ENCODE results near the gene CACNA1S. TPM values are rescaled to one million over a fixed set of nuclear protein-coding genes. Genes with fewer than 3 reads are reported as not detected.
A peak's percentile ranks its signal among the peaks of the same experiment; 100 is the strongest.

CACNA1S gene
- not detected for total RNA-seq

GRCh38 chr1:201112173-201112731 lies at the start of gene CACNA1S:
CACNA1S (minus strand) TSS chr1:201112426; CDS start chr1:201112339, 87 bp downstream.
- POLR2A ChIA-PET, result no interaction called here
- H3K27me3 Mint-ChIP-seq, result no peaks in the 10 kb centered on the region
- no peaks in the 10 kb centered on the region for H3K9me3 Mint-ChIP-seq (ENCODE audit: low read depth)
- no peak within 1 kb of the TSS for H3K4me3 Mint-ChIP-seq
- no peaks in the 10 kb centered on the region for H3K36me3 Mint-ChIP-seq (ENCODE audit: low read depth)
- intact Hi-C loops (cut with DNase I, micrococcal nuclease), result no loop called here
- DNase-seq (no peak), ATAC-seq (no peak)
- CTCF ChIA-PET, result no interaction called here
- H3K27ac Mint-ChIP-seq, result no peak within 1 kb of the TSS
- H3K4me1 Mint-ChIP-seq, result peaks cover 2% of the 10 kb centered on the region

- ChIA-PET CTCF (interaction anchor here (0.7 to 1.7 kb wide), 3 partner anchors 8 to 115 kb away, joined by 3 to 8 read pairs (median 4); no protein-coding TSS in a partner anchor), POLR2A (no interaction called here)
- Mint-ChIP-seq H3K27me3 (peaks cover 6% of the 10 kb centered on the region), H3K27ac (no peak overlapping the region), H3K9me3 (ENCODE audit: low read depth) (no peaks in the 10 kb centered on the region), H3K4me3 (no peak overlapping the region), H3K36me3 (ENCODE audit: low read depth) (no peaks in the 10 kb centered on the region), H3K4me1 (peaks cover 13% of the 10 kb centered on the region)
- intact Hi-C loops (cut with DNase I, micrococcal nuclease), result no loop called here
- DNase-seq, result no peak
- ATAC-seq, result no peak
Measured at GRCh38 chr1:201157949-201158348, 45.7 kb upstream of the CACNA1S start.

DNA sequence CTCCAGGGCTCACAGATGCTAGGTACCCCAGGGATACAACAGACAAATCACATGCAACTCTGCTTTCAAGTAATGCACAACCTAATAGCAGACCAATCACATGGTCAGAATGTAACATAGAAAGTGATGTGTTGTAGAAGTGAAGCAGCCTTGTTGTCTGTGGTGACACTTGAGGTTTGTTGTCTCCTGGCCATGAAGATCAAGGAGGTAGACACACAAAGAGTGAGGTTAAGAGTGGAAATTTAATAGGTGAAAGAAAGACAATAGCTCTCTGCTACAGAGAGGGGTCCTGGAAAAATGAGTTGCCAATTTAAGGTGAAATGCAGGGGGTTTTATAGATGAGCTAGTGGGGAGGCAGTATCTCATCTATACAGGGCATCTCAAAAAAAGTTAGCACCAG lies 44.6 kb upstream of the CACNA1S start:
- peaks cover 18% of the 10 kb centered on the region for H3K4me1 Mint-ChIP-seq
- intact Hi-C loops (cut with DNase I, micrococcal nuclease), result no loop called here
- no peak overlapping the region for H3K4me3 Mint-ChIP-seq
- H3K36me3 Mint-ChIP-seq (ENCODE audit: low read depth), result no peaks in the 10 kb centered on the region
- ChIA-PET POLR2A (no interaction called here), CTCF (interaction anchor here (0.7 to 0.9 kb wide), 2 partner anchors 14 to 155 kb away, joined by 3 to 7 read pairs; no protein-coding TSS in a partner anchor)
- no peaks in the 10 kb centered on the region for H3K9me3 Mint-ChIP-seq (ENCODE audit: low read depth)
- no peak overlapping the region for H3K27ac Mint-ChIP-seq
- DNase-seq (no peak), ATAC-seq (no peak)
- H3K27me3 Mint-ChIP-seq, result peaks cover 6% of the 10 kb centered on the region

- Mint-ChIP-seq H3K9me3 (ENCODE audit: low read depth) (no peaks in the 10 kb centered on the region), H3K36me3 (ENCODE audit: low read depth) (no peaks in the 10 kb centered on the region), H3K4me3 (no peak overlapping the region), H3K4me1 (peaks cover 18% of the 10 kb centered on the region), H3K27ac (no peak overlapping the region), H3K27me3 (peaks cover 6% of the 10 kb centered on the region)
- intact Hi-C loops (cut with DNase I, micrococcal nuclease), result no loop called here
- ChIA-PET POLR2A (no interaction called here), CTCF (interaction anchor here (4.5 kb wide), 1 partner anchor 14 kb away, joined by 34 read pairs; no protein-coding TSS in a partner anchor)
- DNase-seq (no peak), ATAC-seq (no peak)
Measured at GRCh38 chr1:201156346-201156745, 44.1 kb upstream of the CACNA1S start.

DNA sequence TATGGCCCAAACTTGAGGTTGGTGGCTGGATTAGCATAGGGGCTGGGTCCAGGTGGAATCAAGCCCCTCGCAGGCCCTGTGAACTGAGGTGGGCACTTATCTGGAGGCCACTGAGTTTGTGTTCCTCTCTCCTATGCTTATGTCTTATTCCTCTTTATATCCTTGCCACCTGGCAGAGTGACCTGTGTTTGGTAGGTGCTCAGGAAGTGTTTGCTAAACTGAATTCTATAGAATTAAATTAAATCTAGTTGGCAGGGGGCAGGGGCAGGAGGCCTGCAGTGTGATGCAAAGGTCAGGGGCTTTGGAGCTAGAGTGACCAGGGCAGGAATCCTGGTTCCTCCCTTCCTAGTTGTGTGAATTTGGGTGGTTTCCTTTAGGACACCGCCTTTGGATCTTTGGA lies 43.1 kb upstream of the CACNA1S start:
- ChIA-PET CTCF (interaction anchor here (0.7 to 4.5 kb wide), 2 partner anchors 9 to 15 kb away, joined by 3 to 34 read pairs; no protein-coding TSS in a partner anchor), POLR2A (interaction anchor here (1.9 kb wide), 1 partner anchor 15 kb away, joined by 20 read pairs; no protein-coding TSS in a partner anchor)
- Mint-ChIP-seq H3K36me3 (ENCODE audit: low read depth) (peaks cover 4% of the 10 kb centered on the region), H3K4me1 (peaks cover 18% of the 10 kb centered on the region), H3K27ac (no peak overlapping the region), H3K27me3 (peaks cover 4% of the 10 kb centered on the region), H3K9me3 (ENCODE audit: low read depth) (no peaks in the 10 kb centered on the region), H3K4me3 (no peak overlapping the region)
- DNase-seq (no peak), ATAC-seq (no peak)
- intact Hi-C loops (cut with DNase I, micrococcal nuclease), result no loop called here

GRCh38 chr1:201154389-201155165 lies 42.4 kb upstream of the CACNA1S start, which contains the start of gene TMEM9:
TMEM9 (minus strand) TSS chr1:201154474; CDS start chr1:201153923, 551 bp downstream.
- H3K36me3 Mint-ChIP-seq (ENCODE audit: low read depth), result peaks cover 4% of the 10 kb centered on the region
- H3K27me3 Mint-ChIP-seq, result peaks cover 4% of the 10 kb centered on the region
- H3K4me3 Mint-ChIP-seq, result peak within 1 kb of the TSS; percentile 78
- peak; percentile 99 for DNase-seq
- peak; percentile 96 for ATAC-seq
- H3K4me1 Mint-ChIP-seq, result peaks cover 18% of the 10 kb centered on the region
- H3K9me3 Mint-ChIP-seq (ENCODE audit: low read depth), result no peaks in the 10 kb centered on the region
- CTCF ChIA-PET, result interaction anchor here (0.7 to 4.5 kb wide), 6 partner anchors 10 to 68 kb away, joined by 3 to 34 read pairs (median 4); no protein-coding TSS in a partner anchor
- intact Hi-C loops (cut with DNase I, micrococcal nuclease), result loop anchor here (1.0 kb wide), 6 partner anchors 16 to 801 kb away; partner anchors contain the start of genes CSRP1 (in 1 of the 2), KIF14 (in 1 of the 2) and TIMM17A (in 1 of the 2)
- H3K27ac Mint-ChIP-seq, result peak within 1 kb of the TSS; percentile 85
- POLR2A ChIA-PET, result interaction anchor here (0.6 to 1.9 kb wide), 3 partner anchors 16 to 533 kb away, joined by 3 to 20 read pairs (median 6); no protein-coding TSS in a partner anchor

- Mint-ChIP-seq H3K4me1 (peaks cover 18% of the 10 kb centered on the region), H3K4me3 (peak overlapping the region; percentile 78), H3K27ac (peak overlapping the region; percentile 85), H3K27me3 (peaks cover 2% of the 10 kb centered on the region), H3K9me3 (ENCODE audit: low read depth) (no peaks in the 10 kb centered on the region), H3K36me3 (ENCODE audit: low read depth) (peaks cover 4% of the 10 kb centered on the region)
- DNase-seq (no peak), ATAC-seq (peak; percentile 79)
- ChIA-PET POLR2A (interaction anchor here (0.6 to 1.9 kb wide), 4 partner anchors 17 to 532 kb away, joined by 3 to 20 read pairs (median 4); no protein-coding TSS in a partner anchor), CTCF (interaction anchor here (0.8 to 4.5 kb wide), 5 partner anchors 17 to 69 kb away, joined by 3 to 34 read pairs (median 4); no protein-coding TSS in a partner anchor)
- intact Hi-C loops (cut with DNase I, micrococcal nuclease), result loop anchor here (1.0 kb wide), 6 partner anchors 17 to 802 kb away; partner anchors contain the start of genes CSRP1 (in 1 of the 2), KIF14 (in 1 of the 2) and TIMM17A (in 1 of the 2)
Measured at GRCh38 chr1:201153474-201154388, 41.5 kb upstream of the CACNA1S start.

GRCh38 chr1:201149400-201149799 lies 37.2 kb upstream of the CACNA1S start:
- peaks cover 14% of the 10 kb centered on the region for H3K4me1 Mint-ChIP-seq
- ChIA-PET POLR2A (no interaction called here), CTCF (interaction anchor here (0.6 to 1.9 kb wide), 8 partner anchors 9 to 672 kb away, joined by 3 to 8 read pairs (median 4); no protein-coding TSS in a partner anchor)
- no peak overlapping the region for H3K4me3 Mint-ChIP-seq
- ATAC-seq (no peak), DNase-seq (peak; percentile 15)
- no peaks in the 10 kb centered on the region for H3K27me3 Mint-ChIP-seq
- peaks cover 8% of the 10 kb centered on the region for H3K36me3 Mint-ChIP-seq (ENCODE audit: low read depth)
- intact Hi-C loops (cut with DNase I, micrococcal nuclease), result loop anchor here (1.0 kb wide), 1 partner anchor 74 kb away; no protein-coding TSS in a partner anchor
- no peaks in the 10 kb centered on the region for H3K9me3 Mint-ChIP-seq (ENCODE audit: low read depth)
- H3K27ac Mint-ChIP-seq, result no peak overlapping the region

GRCh38 chr1:201147396-201148015 lies 35.3 kb upstream of the CACNA1S start:
- ChIA-PET POLR2A (no interaction called here), CTCF (no interaction called here)
- no peaks in the 10 kb centered on the region for H3K9me3 Mint-ChIP-seq (ENCODE audit: low read depth)
- H3K36me3 Mint-ChIP-seq (ENCODE audit: low read depth), result peaks cover 15% of the 10 kb centered on the region
- no peak overlapping the region for H3K4me3 Mint-ChIP-seq
- intact Hi-C loops (cut with DNase I, micrococcal nuclease), result no loop called here
- no peaks in the 10 kb centered on the region for H3K27me3 Mint-ChIP-seq
- no peak overlapping the region for H3K27ac Mint-ChIP-seq
- ATAC-seq (no peak), DNase-seq (no peak)
- H3K4me1 Mint-ChIP-seq, result peaks cover 2% of the 10 kb centered on the region

GRCh38 chr1:201146626-201147390 lies 34.6 kb upstream of the CACNA1S start:
- Mint-ChIP-seq H3K4me1 (no peaks in the 10 kb centered on the region), H3K36me3 (ENCODE audit: low read depth) (peaks cover 16% of the 10 kb centered on the region), H3K9me3 (ENCODE audit: low read depth) (no peaks in the 10 kb centered on the region), H3K27ac (no peak overlapping the region), H3K4me3 (no peak overlapping the region), H3K27me3 (no peaks in the 10 kb centered on the region)
- POLR2A ChIA-PET, result no interaction called here
- intact Hi-C loops (cut with DNase I, micrococcal nuclease), result no loop called here
- CTCF ChIA-PET, result interaction anchor here (0.6 to 1.4 kb wide), 3 partner anchors 27 to 216 kb away, joined by 3 to 4 read pairs (median 3); no protein-coding TSS in a partner anchor
- no peak for ATAC-seq
- no peak for DNase-seq

Data from activated CD4-positive, alpha-beta T cell treated with anti-CD3 and anti-CD28 coated beads for 36 hours (primary cell).